IPS-18c (cell line): Measurements from ENCODE around the gene UNC93B1.
"Not testable (repeated sequence)": the region's sequence is repeated elsewhere in the genome, so short reads cannot be mapped to it uniquely, and the experiment has no call there.

ENCODE experiments used
- H3K4me3 ChIP-seq: 2 replicates; pipeline ENCODE4 v1.7.0; 2013; ENCODE audit warnings: low read depth, mild to moderate bottlenecking, low read length, moderate library complexity; ENCODE audit not compliant: insufficient read depth
- H3K9me3 ChIP-seq: one replicate; pipeline ENCODE4 v1.6.1; 2013; ENCODE audit warnings: mild to moderate bottlenecking, low read length, moderate library complexity; ENCODE audit not compliant: control insufficient read depth, insufficient read depth

UNC93B1 gene

GRCh38 chr11:67982255-67982857 is 21.5 kb downstream of the UNC93B1 start:
- H3K4me3 ChIP-seq, H3K9me3 ChIP-seq: not testable (repeated sequence)

- not testable (repeated sequence) for H3K4me3 ChIP-seq, H3K9me3 ChIP-seq
Observed at GRCh38 chr11:67981226-67981625, 22.7 kb downstream of the UNC93B1 start.

- H3K9me3 ChIP-seq: not testable (repeated sequence)
Observed at GRCh38 chr11:67978766-67979418, 25.0 kb downstream of the UNC93B1 start.

GRCh38 chr11:67974746-67975145 is 29.2 kb downstream of the UNC93B1 start:
- not testable (repeated sequence) for H3K4me3 ChIP-seq, H3K9me3 ChIP-seq

More at GRCh38 chr11:67978766-67979418, 25.0 kb downstream of the UNC93B1 start:
- H3K4me3 ChIP-seq: not testable (repeated sequence)

GRCh38 chr11:67965830-67966348 is 38.0 kb downstream of the UNC93B1 start:
- H3K9me3 ChIP-seq, H3K4me3 ChIP-seq: not testable (repeated sequence)

- not testable (repeated sequence) for H3K4me3 ChIP-seq, H3K9me3 ChIP-seq
Observed at GRCh38 chr11:67964746-67965145, 39.2 kb downstream of the UNC93B1 start.

GRCh38 chr11:67963879-67964278 is 40.0 kb downstream of the UNC93B1 start:
- H3K9me3 ChIP-seq, H3K4me3 ChIP-seq: not testable (repeated sequence)

- not testable (repeated sequence) for H3K4me3 ChIP-seq
Observed at GRCh38 chr11:67963217-67963616, 40.7 kb downstream of the UNC93B1 start.

GRCh38 chr11:67956236-67956635 is 47.7 kb downstream of the UNC93B1 start:
- not testable (repeated sequence) for H3K4me3 ChIP-seq

More at GRCh38 chr11:67963217-67963616, 40.7 kb downstream of the UNC93B1 start:
- H3K9me3 ChIP-seq: not testable (repeated sequence)

GRCh38 chr11:67955461-67956007 is 48.4 kb downstream of the UNC93B1 start:
- H3K4me3 ChIP-seq: peak overlapping the region; percentile 52
- not testable (repeated sequence) for H3K9me3 ChIP-seq

More at GRCh38 chr11:67956236-67956635, 47.7 kb downstream of the UNC93B1 start:
- not testable (repeated sequence) for H3K9me3 ChIP-seq

- not testable (repeated sequence) for H3K9me3 ChIP-seq
- H3K4me3 ChIP-seq: peak overlapping the region; percentile 31; the same call in 1 of the 2 replicates
Observed at GRCh38 chr11:67954971-67955370, 48.9 kb downstream of the UNC93B1 start.

- not testable (repeated sequence) for H3K9me3 ChIP-seq, H3K4me3 ChIP-seq
Observed at GRCh38 chr11:67954251-67954650, 49.6 kb downstream of the UNC93B1 start.

- H3K9me3 ChIP-seq, H3K4me3 ChIP-seq: not testable (repeated sequence)
Observed at GRCh38 chr11:67950705-67951104, 53.2 kb downstream of the UNC93B1 start.

GRCh38 chr11:67947785-67948184 is 56.1 kb downstream of the UNC93B1 start:
- not testable (repeated sequence) for H3K4me3 ChIP-seq, H3K9me3 ChIP-seq

GRCh38 chr11:67946403-67946802 is 57.5 kb downstream of the UNC93B1 start:
- not testable (repeated sequence) for H3K9me3 ChIP-seq, H3K4me3 ChIP-seq

GRCh38 chr11:67943406-67943805 is 60.5 kb downstream of the UNC93B1 start:
- not testable (repeated sequence) for H3K4me3 ChIP-seq, H3K9me3 ChIP-seq
